Thyroid gland (tissue), 4 donors: Measurements from ENCODE around the gene L3MBTL4. TPM values are rescaled to one million over a fixed set of nuclear protein-coding genes. Genes with fewer than 3 reads are reported as not detected.

Experiments used
- DNase-seq, 2 donors: peaks; one replicate each; pipeline ENCODE4 v3.0.0-alpha.2; 2019
- H3K27ac ChIP-seq, 3 donors: fragments of 200-600 bp; sonication (generic); 1 replicate in 2 of 3; 2 replicates in 1 of 3; pipeline ENCODE4 v1.5.1; 2016 to 2019; ENCODE audit warnings: mild to moderate bottlenecking in 1 of 3, moderate library complexity in 1 of 3
- H3K27me3 ChIP-seq: fragments of 200-600 bp; sonication (generic); one replicate; pipeline ENCODE4 v1.5.1; 2019
- H3K36me3 ChIP-seq, 2 donors: fragments of 200-600 bp; sonication (generic); one replicate each; pipeline ENCODE4 v1.5.1; 2016 to 2019
- H3K4me1 ChIP-seq, 2 donors: fragments of 200-600 bp; sonication (generic); one replicate each; pipeline ENCODE4 v1.5.1; 2017 to 2019
- H3K4me3 ChIP-seq, 3 donors: fragments of 200-600 bp; sonication (generic); replicated peaks in 1 of 3; 1 replicate in 2 of 3; 2 replicates in 1 of 3; pipeline ENCODE4 v1.5.1; 2016; ENCODE audit warnings: mild to moderate bottlenecking in 1 of 3
- H3K9me3 ChIP-seq: fragments of 200-600 bp; sonication (generic); one replicate; pipeline ENCODE4 v1.5.1; 2017
- CTCF ChIP-seq, 6 experiments: fragments of 200-600 bp in 3 of 6; fragments of 450-650 bp in 3 of 6; sonication (generic) in 3 of 6; IDR thresholded peaks; one replicate each; pipeline ENCODE4 v1.5.1; 2016 to 2019; ENCODE audit warnings: antibody characterized with exemption in 6 of 6, mild to moderate bottlenecking in 2 of 6, inconsistent platforms in 1 of 6, moderate library complexity in 1 of 6
- POLR2A ChIP-seq, 2 donors: fragments of 450-650 bp; IDR thresholded peaks; one replicate each; pipeline ENCODE4 v1.6.1; 2017; ENCODE audit warnings: antibody characterized with exemption in 2 of 2, mild to moderate bottlenecking in 2 of 2, moderate library complexity in 1 of 2
- WGBS, 2 donors: methylation state at CpG; one replicate each; pipeline ENCODE4 v1.1.5; 2017; 5-methylcytosine and 5-hydroxymethylcytosine counted together
- intact Hi-C: fragments of 100-400 bp; cut with DNase I; formaldehyde crosslinking; loops from one replicate; pipeline ENCODE4 v1.15.1; 2023
- total RNA-seq, 4 donors: library from RNA; depleted of rRNA; stranded (reverse); fragments of >200 nt; gene quantifications; one replicate each; pipeline ENCODE4 v1.2.3, GENCODE V29; 2016

Gene L3MBTL4
- total RNA-seq, 4 donors from 2014 or later: 15.2 to 37.1 (median 24.3) TPM

- H3K36me3 ChIP-seq: no peaks in the 10 kb centered on the region
- no peak for DNase-seq
Observed at GRCh38 chr18:6330786-6331185, 83.9 kb downstream of the L3MBTL4 start.

GRCh38 chr18:6328621-6329010 lies 86.1 kb downstream of the L3MBTL4 start:
- WGBS, 2 donors: 54 to 60% methylated on average over 3 of the region's 3 CpGs
- Histone ChIP-seq H3K4me3 (no peak overlapping the region), H3K36me3 (no peaks in the 10 kb centered on the region), H3K27me3 (no peaks in the 10 kb centered on the region), H3K27ac (no peak overlapping the region), H3K4me1 (peaks cover 11 to 15% of the 10 kb centered on the region in 2 donors), H3K9me3 (no peaks in the 10 kb centered on the region)
- intact Hi-C loops: no loop called here
- no peak for TF ChIP-seq POLR2A (IDR thresholded peaks at IDR 0.05)
- TF ChIP-seq CTCF (IDR thresholded peaks at IDR 0.05): no peak
- peak; percentile 15 to 29 for DNase-seq

More at GRCh38 chr18:6330786-6331185, 83.9 kb downstream of the L3MBTL4 start:
- intact Hi-C loops: no loop called here
- Histone ChIP-seq H3K4me3 (no peak overlapping the region), H3K9me3 (no peaks in the 10 kb centered on the region), H3K27ac (no peak overlapping the region), H3K4me1 (peaks cover 9 to 11% of the 10 kb centered on the region in 2 donors), H3K27me3 (no peaks in the 10 kb centered on the region)
- TF ChIP-seq POLR2A (IDR thresholded peaks at IDR 0.05) (no peak), CTCF (IDR thresholded peaks at IDR 0.05) (no peak)

GRCh38 chr18:6327895-6328620 lies 86.7 kb downstream of the L3MBTL4 start:
- 75 to 90% methylated on average over 2 of the region's 2 CpGs for WGBS, 2 donors
- intact Hi-C loops: no loop called here
- no peak overlapping the region for H3K27ac ChIP-seq
- no peaks in the 10 kb centered on the region for H3K9me3 ChIP-seq
- DNase-seq: no peak
- H3K4me3 ChIP-seq: no peak overlapping the region
- peaks cover 11 to 15% of the 10 kb centered on the region in 2 donors for H3K4me1 ChIP-seq
- H3K27me3 ChIP-seq: no peaks in the 10 kb centered on the region
- H3K36me3 ChIP-seq: no peaks in the 10 kb centered on the region
- TF ChIP-seq POLR2A (IDR thresholded peaks at IDR 0.05): no peak
- TF ChIP-seq CTCF (IDR thresholded peaks at IDR 0.05): no peak

GRCh38 chr18:6327485-6327884 lies 87.2 kb downstream of the L3MBTL4 start:
- DNase-seq: no peak
- TF ChIP-seq POLR2A (IDR thresholded peaks at IDR 0.05) (no peak), CTCF (IDR thresholded peaks at IDR 0.05) (no peak)
- Histone ChIP-seq H3K4me1 (peaks cover 11 to 15% of the 10 kb centered on the region in 2 donors), H3K36me3 (no peaks in the 10 kb centered on the region), H3K27ac (no peak overlapping the region), H3K9me3 (no peaks in the 10 kb centered on the region), H3K4me3 (no peak overlapping the region), H3K27me3 (no peaks in the 10 kb centered on the region)
- intact Hi-C loops: no loop called here
- 88 to 91% methylated on average over 4 of the region's 4 CpGs for WGBS, 2 donors

GRCh38 chr18:6326566-6326965 lies 88.1 kb downstream of the L3MBTL4 start:
- WGBS, 2 donors: 86 to 88% methylated on average over 2 of the region's 2 CpGs
- no peak overlapping the region for H3K27ac ChIP-seq
- H3K36me3 ChIP-seq: no peaks in the 10 kb centered on the region
- no peak for TF ChIP-seq POLR2A (IDR thresholded peaks at IDR 0.05)
- TF ChIP-seq CTCF (IDR thresholded peaks at IDR 0.05): no peak
- no peak overlapping the region for H3K4me3 ChIP-seq
- H3K27me3 ChIP-seq: no peaks in the 10 kb centered on the region
- no peak for DNase-seq
- H3K9me3 ChIP-seq: no peaks in the 10 kb centered on the region
- peaks cover 11 to 15% of the 10 kb centered on the region in 2 donors for H3K4me1 ChIP-seq
- intact Hi-C loops: no loop called here
